Thoracic aorta (tissue), 2 donors: ENCODE data around the gene PLA2G15. TPM values are rescaled to one million over a fixed set of nuclear protein-coding genes. Genes with fewer than 3 reads are reported as not detected.

Experiments
- ATAC-seq: fragments of 150-250 bp; one replicate; pipeline ENCODE4 v1.8.0; 2017; ENCODE audit warnings: low read depth; ENCODE audit not compliant: insufficient number of reproducible peaks, low FRiP score
- DNase-seq: peaks from one replicate; pipeline ENCODE4 v3.0.0-alpha.2; 2020; ENCODE audit warnings: low spot score
- H3K27ac ChIP-seq, 2 donors: fragments of 200-600 bp; sonication (generic); 1 replicate in 1 of 2; 2 replicates in 1 of 2; pipeline ENCODE4 v1.5.1; 2016; ENCODE audit warnings: mild to moderate bottlenecking in 2 of 2, moderate library complexity in 2 of 2
- H3K27me3 ChIP-seq: fragments of 200-600 bp; sonication (generic); replicated peaks from 2 replicates; pipeline ENCODE4 v1.6.0; 2016; ENCODE audit warnings: mild to moderate bottlenecking; ENCODE audit not compliant: insufficient read depth
- H3K36me3 ChIP-seq: fragments of 200-600 bp; sonication (generic); one replicate; pipeline ENCODE4 v1.5.1; 2016
- H3K4me1 ChIP-seq, 2 donors: fragments of 200-600 bp; sonication (generic); 1 replicate in 1 of 2; 2 replicates in 1 of 2; pipeline versions ENCODE4 v1.5.1 to v1.6.0; 2016; ENCODE audit warnings: low read depth in 2 of 2, mild to moderate bottlenecking in 1 of 2; ENCODE audit not compliant: control insufficient read depth in 1 of 2
- H3K4me3 ChIP-seq: fragments of 200-600 bp; sonication (generic); 2 replicates; pipeline ENCODE4 v1.5.1; 2016; ENCODE audit warnings: mild to moderate bottlenecking
- H3K9me3 ChIP-seq: fragments of 200-600 bp; sonication (generic); 2 replicates; pipeline ENCODE4 v1.5.1; 2016
- CTCF ChIP-seq: fragments of 200-600 bp; sonication (generic); IDR thresholded peaks from one replicate; pipeline ENCODE4 v1.5.1; 2019; ENCODE audit warnings: antibody characterized with exemption
- total RNA-seq, 2 donors: library from RNA; depleted of rRNA; stranded (reverse); fragments of >200 nt; gene quantifications; one replicate each; pipeline versions ENCODE4 v1.1.0 to v1.2.3, GENCODE V29; 2016

The PLA2G15 gene
- total RNA-seq, 2 donors from 2014 or later = 17.8 to 34.9 TPM

GRCh38 chr16:68281368-68282063 lies 36.3 kb downstream of the PLA2G15 start:
- no peak for DNase-seq
- Histone ChIP-seq H3K27ac (no peak overlapping the region), H3K36me3 (peaks cover 5% of the 10 kb centered on the region), H3K4me1 (peaks cover 24 to 34% of the 10 kb centered on the region in 2 donors), H3K9me3 (no peaks in the 10 kb centered on the region), H3K4me3 (no peak overlapping the region), H3K27me3 (no peaks in the 10 kb centered on the region)
- no peak for TF ChIP-seq CTCF
- ATAC-seq = no peak

GRCh38 chr16:68282064-68282452 lies 36.9 kb downstream of the PLA2G15 start:
- H3K4me3 ChIP-seq = no peak overlapping the region
- peaks cover 21 to 34% of the 10 kb centered on the region in 2 donors for H3K4me1 ChIP-seq
- peaks cover 5% of the 10 kb centered on the region for H3K36me3 ChIP-seq
- no peak for TF ChIP-seq CTCF
- ATAC-seq = no peak
- H3K27me3 ChIP-seq = no peaks in the 10 kb centered on the region
- no peak overlapping the region for H3K27ac ChIP-seq
- no peaks in the 10 kb centered on the region for H3K9me3 ChIP-seq
- DNase-seq = no peak

GRCh38 chr16:68283346-68283745 lies 38.2 kb downstream of the PLA2G15 start:
- Histone ChIP-seq H3K9me3 (no peaks in the 10 kb centered on the region), H3K27me3 (no peaks in the 10 kb centered on the region), H3K36me3 (peaks cover 5% of the 10 kb centered on the region), H3K4me3 (no peak overlapping the region), H3K4me1 (peaks cover 32 to 47% of the 10 kb centered on the region in 2 donors), H3K27ac (peak overlapping the region; percentile 35 to 63)
- ATAC-seq (no peak), DNase-seq (no peak)
- no peak for TF ChIP-seq CTCF

GRCh38 chr16:68283801-68284598 lies 38.8 kb downstream of the PLA2G15 start:
- ATAC-seq (no peak), DNase-seq (no peak)
- no peaks in the 10 kb centered on the region for H3K9me3 ChIP-seq
- peak overlapping the region; percentile 35 to 63 for H3K27ac ChIP-seq
- H3K36me3 ChIP-seq = peaks cover 5% of the 10 kb centered on the region
- H3K4me3 ChIP-seq = no peak overlapping the region
- no peaks in the 10 kb centered on the region for H3K27me3 ChIP-seq
- H3K4me1 ChIP-seq = peaks cover 39 to 54% of the 10 kb centered on the region in 2 donors
- TF ChIP-seq CTCF = no peak

GRCh38 chr16:68284847-68285246 lies 39.7 kb downstream of the PLA2G15 start:
- ATAC-seq (no peak), DNase-seq (no peak)
- H3K9me3 ChIP-seq = no peaks in the 10 kb centered on the region
- H3K4me1 ChIP-seq = peaks cover 47 to 62% of the 10 kb centered on the region in 2 donors
- no peaks in the 10 kb centered on the region for H3K27me3 ChIP-seq
- peaks cover 5% of the 10 kb centered on the region for H3K36me3 ChIP-seq
- peak overlapping the region in 1 of 2 donors; percentile 16 for H3K27ac ChIP-seq
- no peak overlapping the region for H3K4me3 ChIP-seq
- TF ChIP-seq CTCF = no peak
